K562 (cell line): ENCODE measurements around the gene TAX1BP1. TPM values are rescaled to one million over a fixed set of nuclear protein-coding genes. Genes with fewer than 3 reads are reported as not detected.
A peak's percentile ranks its signal among the peaks of the same experiment; 100 is the strongest.

Source experiments
- ATAC-seq: fragments of 200-7000 bp; cut with Tn5 transposase; 3 replicates; pipeline ENCODE4 v1.9.1; 2020; ENCODE audit warnings: moderate library complexity
- BruUV-seq: library from RNA; stranded (reverse); fragments of 400-500 nt; replicated peaks from 2 replicates; lab custom pipeline; 2021; lab: Mats Ljungman, UMichigan
- CTCF ChIA-PET: fragments of 300-600 bp; formaldehyde crosslinking; extraction: SDS; loops from one replicate; lab custom pipeline; 2021; ENCODE audit warnings: low intra/inter-chr PET ratio; lab: Yijun Ruan, JAX
- POLR2A ChIA-PET: fragments of 300-600, 350-650 bp; sonication (Branson Sonifier 250); formaldehyde crosslinking; extraction: SDS; loops from one replicate; lab custom pipeline; 2021; ENCODE audit warnings: antibody characterized with exemption, inconsistent platforms; lab: Yijun Ruan, JAX
- DNase-seq, 4 experiments: peaks; one replicate each; pipeline versions ENCODE4 v3.0.0 to v3.0.0-alpha.2; 2011 to 2018; ENCODE audit warnings: low spot score in 3 of 4, mixed read lengths in 3 of 4; ENCODE audit errors: extremely low read depth in 1 of 4
- FAIRE-seq: peaks from 2 replicates; lab custom pipeline; 2011; peaks lifted over from hg19 to GRCh38; lab: Jason Lieb, UNC
- H2AFZ ChIP-seq: 2 replicates; pipeline ENCODE4 v1.6.0; 2011; ENCODE audit warnings: low read depth, low read length, control low read depth, inconsistent platforms
- H3K27ac ChIP-seq: fragments of 200-600 bp; 3 replicates; pipeline ENCODE4 v1.8.0; 2011; ENCODE audit warnings: low read depth, mild to moderate bottlenecking, control low read depth, inconsistent platforms, low read length, moderate library complexity, mixed read lengths; ENCODE audit errors: extremely low read depth
- H3K27me3 ChIP-seq, 2 experiments: fragments of 300-600 bp in 1 of 2; 2 replicates in 1 of 2; 3 replicates in 1 of 2; pipeline versions ENCODE4 v1.6.0 to v1.8.0; 2011; ENCODE audit warnings: inconsistent platforms in 2 of 2, low read length in 2 of 2, mild to moderate bottlenecking in 1 of 2, mixed read lengths in 1 of 2, moderate library complexity in 1 of 2; ENCODE audit not compliant: control insufficient read depth in 2 of 2, insufficient read depth in 2 of 2
- H3K36me3 ChIP-seq: fragments of 300-600 bp; 3 replicates; pipeline ENCODE4 v1.8.0; 2011; ENCODE audit warnings: mild to moderate bottlenecking, low read length, inconsistent platforms; ENCODE audit not compliant: control insufficient read depth, insufficient read depth
- H3K4me1 ChIP-seq, 2 experiments: fragments of 200-600 bp in 1 of 2; replicated peaks in 1 of 2; 2 replicates in 1 of 2; 3 replicates in 1 of 2; pipeline versions ENCODE4 v1.5.1 to v1.8.0; 2011; ENCODE audit warnings: inconsistent platforms in 2 of 2, low read length in 2 of 2, mild to moderate bottlenecking in 1 of 2, mixed read lengths in 1 of 2, moderate library complexity in 1 of 2; ENCODE audit not compliant: control insufficient read depth in 2 of 2, insufficient read depth in 2 of 2
- H3K4me2 ChIP-seq: 2 replicates; pipeline ENCODE4 v1.6.1; 2011; ENCODE audit warnings: low read length, control low read depth, inconsistent platforms, mixed read lengths; ENCODE audit not compliant: insufficient read depth
- H3K4me3 ChIP-seq: fragments of 200-600 bp; sonication (generic), shearing (Covaris generic); 2 replicates; pipeline ENCODE4 v1.5.1; 2016; ENCODE audit warnings: control low read depth, inconsistent platforms
- H3K79me2 ChIP-seq: fragments of 200-600 bp; 3 replicates; pipeline ENCODE4 v1.8.0; 2011; ENCODE audit warnings: low read length, inconsistent platforms; ENCODE audit not compliant: control insufficient read depth, insufficient read depth
- H3K9ac ChIP-seq, 2 experiments: 2 replicates each; pipeline versions ENCODE4 v1.6.0 to v1.6.1; 2011; ENCODE audit warnings: low read depth in 2 of 2, low read length in 2 of 2, control low read depth in 1 of 2, inconsistent platforms in 1 of 2, mild to moderate bottlenecking in 1 of 2, mixed read lengths in 1 of 2; ENCODE audit not compliant: insufficient read depth in 1 of 2
- H3K9me1 ChIP-seq: one replicate; pipeline ENCODE4 v1.6.0; 2011; ENCODE audit warnings: inconsistent platforms, mild to moderate bottlenecking, low read length, moderate library complexity; ENCODE audit not compliant: control insufficient read depth, insufficient read depth
- H3K9me3 ChIP-seq: replicated peaks from 2 replicates; pipeline ENCODE4 v1.5.1; 2011; ENCODE audit warnings: low read depth, low read length, inconsistent platforms; ENCODE audit not compliant: control insufficient read depth, insufficient read depth
- H4K20me1 ChIP-seq: replicated peaks from 2 replicates; pipeline ENCODE4 v1.6.1; 2011; ENCODE audit warnings: low read length, inconsistent platforms, mixed read lengths; ENCODE audit not compliant: control insufficient read depth, insufficient read depth
- AFF1 ChIP-seq, 2 experiments: fragments of 450-650 bp; IDR thresholded peaks; 2 replicates each; pipeline ENCODE4 v1.6.1; 2018; ENCODE audit warnings: mild to moderate bottlenecking in 2 of 2, low read depth in 1 of 2; ENCODE audit not compliant: partially characterized antibody in 2 of 2
- ARID1B ChIP-seq: fragments of 450-650 bp; IDR thresholded peaks from 2 replicates; pipeline ENCODE4 v1.6.1; 2016; ENCODE audit warnings: antibody characterized with exemption, mild to moderate bottlenecking, inconsistent platforms
- CUX1 ChIP-seq: fragments of 200-800 bp; sonication (Bioruptor generic); IDR thresholded peaks from 2 replicates; pipeline ENCODE4 v1.6.1; 2016; ENCODE audit warnings: missing genetic modification characterization, missing compliant biosample characterization
- ERF ChIP-seq: fragments of 450-650 bp; formaldehyde crosslinking; IDR thresholded peaks from 2 replicates; pipeline ENCODE4 v1.4.0; 2020; ENCODE audit warnings: mild to moderate bottlenecking, mixed read lengths
- FOXA1 ChIP-seq: fragments of 450-650 bp; IDR thresholded peaks from 2 replicates; pipeline ENCODE4 v1.6.1; 2016; ENCODE audit warnings: mild to moderate bottlenecking, borderline replicate concordance
- MCM7 ChIP-seq, 2 experiments: fragments of 450-650 bp; IDR thresholded peaks; 2 replicates each; pipeline ENCODE4 v1.6.1; 2016 to 2018
- NFATC3 ChIP-seq: fragments of 450-650 bp; IDR thresholded peaks from 2 replicates; pipeline ENCODE4 v1.6.1; 2017; ENCODE audit warnings: mild to moderate bottlenecking
- POLR2B ChIP-seq: fragments of 450-650 bp; IDR thresholded peaks from 2 replicates; pipeline ENCODE4 v1.6.1; 2018; ENCODE audit warnings: low read depth; ENCODE audit not compliant: partially characterized antibody
- RB1 ChIP-seq: fragments of 450-650 bp; IDR thresholded peaks from 2 replicates; pipeline ENCODE4 v1.6.1; 2017; ENCODE audit warnings: low read depth, mild to moderate bottlenecking
- RBM22 ChIP-seq: fragments of 200-400 bp; formaldehyde crosslinking; IDR thresholded peaks from 2 replicates; pipeline ENCODE4 v1.6.1; 2018; ENCODE audit warnings: low read length, low read depth; ENCODE audit not compliant: poor library complexity, severe bottlenecking
- SRSF9 ChIP-seq: fragments of 200-400 bp; formaldehyde crosslinking; IDR thresholded peaks from 2 replicates; pipeline ENCODE4 v1.6.1; 2017; ENCODE audit warnings: low read depth, low read length, borderline replicate concordance
- ZNF324 ChIP-seq: fragments of 250-450 bp; sonication (Bioruptor Pico); IDR thresholded peaks from 2 replicates; pipeline ENCODE4 v1.4.0; 2020; ENCODE audit warnings: mild to moderate bottlenecking
- ZNF717 ChIP-seq: fragments of 250-450 bp; sonication (Bioruptor Pico); IDR thresholded peaks from 2 replicates; pipeline ENCODE4 v1.5.0; 2021
- WGBS: fragments of 100-300 bp; shearing (Covaris generic); methylation state at CpG from one replicate; pipeline ENCODE4 v1.1.6; 2016; ENCODE audit warnings: low coverage, mixed read lengths; ENCODE audit not compliant: insufficient coverage; ENCODE audit errors: missing lambda C conversion rate; 5-methylcytosine and 5-hydroxymethylcytosine counted together
- in situ Hi-C: fragments of 300-500 bp; cut with MboI; formaldehyde crosslinking; loops from 4 replicates; pipeline ENCODE4 v1.15.0; 2018; ENCODE audit warnings: inconsistent platforms, mixed read lengths
- intact Hi-C: fragments of 100-400 bp; cut with micrococcal nuclease; formaldehyde crosslinking; loops from 2 replicates; pipeline ENCODE4 v1.14.2; 2022
- polyA plus RNA-seq, 8 experiments: library from polyadenylated mRNA; depleted of rRNA in 4 of 8; stranded (reverse) in 5 of 8; unstranded in 3 of 8; fragments of >200 nt; fragmentation: Nextera tagmentation in 2 of 8; fragmentation: Illumina TruSeq in 1 of 8; extraction: Ambion mirVana in 2 of 8; extraction: Trizol in 1 of 8; gene quantifications; 2 replicates each; pipeline versions ENCODE4 v1.2.1 to v1.2.3, GENCODE V29; 2011 to 2014; ENCODE audit warnings: inconsistent platforms in 1 of 8, missing spikeins in 1 of 8
- total RNA-seq, 7 experiments: library from RNA; depleted of rRNA in 6 of 7; stranded (reverse); fragments of >200 nt in 6 of 7; fragmentation: Illumina TruSeq in 2 of 7; extraction: Trizol in 2 of 7; gene quantifications; 2 replicates each; pipeline versions ENCODE4 v1.2.1 to v1.2.3, GENCODE V29; 2011 to 2021; ENCODE audit warnings: low replicate concordance in 1 of 7

TAX1BP1 gene
- total and polyA plus RNA-seq, 9 of the 15 experiments (the other 6 are each of a cell fraction or from before 2014, with no cell fraction given), result 49.0 to 119 (median 75.9) TPM

- no peak overlapping the region for H3K27ac ChIP-seq
- in situ Hi-C loops, result no loop called here
- H3K9me3 ChIP-seq, result no peaks in the 10 kb centered on the region
- H3K4me1 ChIP-seq, result peaks cover 0 to 4% of the 10 kb centered on the region in 2 experiments; a peak in 2 of 5 replicates
- no peak overlapping the region for H3K4me3 ChIP-seq
- no peaks in the 10 kb centered on the region for H3K36me3 ChIP-seq
- ChIA-PET POLR2A (interaction anchor here (1.1 kb wide), 1 partner anchor 37 kb away, joined by 3 read pairs; no protein-coding TSS in a partner anchor), CTCF (no interaction called here)
- H4K20me1 ChIP-seq, result no peaks in the 10 kb centered on the region
- no peak overlapping the region for H3K4me2 ChIP-seq
- no TSS peak for BruUV-seq
- H3K9me1 ChIP-seq, result no peaks in the 10 kb centered on the region
- FAIRE-seq (no peak), ATAC-seq (peak; percentile 48), DNase-seq (no peak)
- H3K27me3 ChIP-seq, result no peaks in the 10 kb centered on the region; a peak in 1 of 5 replicates
- intact Hi-C loops, result no loop called here
- H3K9ac ChIP-seq, result no peak overlapping the region
- 35% methylated on average over 6 of the region's 6 CpGs for WGBS
- H2AFZ ChIP-seq, result no peak overlapping the region
- H3K79me2 ChIP-seq, result no peaks in the 10 kb centered on the region
- TF ChIP-seq RB1 (no peak), FOXA1 (no peak), AFF1 (IDR thresholded peaks at IDR 0.05; ENCODE audit: low read depth in 1 of 2, partially characterized antibody in 2 of 2) (no peak), ERF (CRISPR knock-in tag) (no peak), RBM22 (no peak), SRSF9 (no peak), MCM7 (IDR thresholded peaks at IDR 0.05) (no peak), ZNF324 (CRISPR knock-in tag) (no peak), POLR2B (no peak), ZNF717 (no peak), CUX1 (CRISPR knock-in tag) (no peak), ARID1B (no peak), NFATC3 (no peak)
These were observed 12.9 kb upstream of the TAX1BP1 start for GRCh38 chr7:27727058-27727457.
